ENCODE data around the gene SAXO2. TPM values are rescaled to one million over a fixed set of nuclear protein-coding genes. Genes with fewer than 3 reads are reported as not detected.

Gene SAXO2
- total RNA-seq, 3 donors from 2014 or later (not counting 1 experiment from before 2014, with no cell fraction given), result 0.83 to 6.5 (median 1.6) TPM

DNA sequence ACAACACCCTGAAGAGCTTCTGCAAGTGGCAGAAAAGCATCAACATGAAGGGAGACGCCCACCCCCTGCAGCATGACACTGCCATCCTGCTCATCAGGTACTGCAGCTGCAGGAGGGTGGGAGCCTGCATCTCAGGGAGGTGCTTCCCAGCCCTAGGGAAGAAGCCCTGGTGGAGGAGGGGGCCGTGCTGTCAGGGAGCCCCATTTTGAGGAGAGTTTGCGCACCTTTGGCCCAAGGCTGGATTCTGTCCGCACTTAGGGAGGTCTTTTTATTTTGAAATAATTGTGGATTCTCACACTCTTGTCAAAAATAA is 42.1 kb downstream of the SAXO2 start:
- Mint-ChIP-seq H3K4me1 (no peaks in the 10 kb centered on the region), H3K4me3 (no peak overlapping the region), H3K36me3 (no peaks in the 10 kb centered on the region), H3K27ac (no peak overlapping the region), H3K9me3 (no peaks in the 10 kb centered on the region), H3K27me3 (ENCODE audit: low read depth in 2 of 2) (no peaks in the 10 kb centered on the region)
- DNase-seq, result no peak
- ATAC-seq, result no peak
- intact Hi-C loops (cut with micrococcal nuclease), result no loop called here
- TF ChIP-seq, protein P1, sequence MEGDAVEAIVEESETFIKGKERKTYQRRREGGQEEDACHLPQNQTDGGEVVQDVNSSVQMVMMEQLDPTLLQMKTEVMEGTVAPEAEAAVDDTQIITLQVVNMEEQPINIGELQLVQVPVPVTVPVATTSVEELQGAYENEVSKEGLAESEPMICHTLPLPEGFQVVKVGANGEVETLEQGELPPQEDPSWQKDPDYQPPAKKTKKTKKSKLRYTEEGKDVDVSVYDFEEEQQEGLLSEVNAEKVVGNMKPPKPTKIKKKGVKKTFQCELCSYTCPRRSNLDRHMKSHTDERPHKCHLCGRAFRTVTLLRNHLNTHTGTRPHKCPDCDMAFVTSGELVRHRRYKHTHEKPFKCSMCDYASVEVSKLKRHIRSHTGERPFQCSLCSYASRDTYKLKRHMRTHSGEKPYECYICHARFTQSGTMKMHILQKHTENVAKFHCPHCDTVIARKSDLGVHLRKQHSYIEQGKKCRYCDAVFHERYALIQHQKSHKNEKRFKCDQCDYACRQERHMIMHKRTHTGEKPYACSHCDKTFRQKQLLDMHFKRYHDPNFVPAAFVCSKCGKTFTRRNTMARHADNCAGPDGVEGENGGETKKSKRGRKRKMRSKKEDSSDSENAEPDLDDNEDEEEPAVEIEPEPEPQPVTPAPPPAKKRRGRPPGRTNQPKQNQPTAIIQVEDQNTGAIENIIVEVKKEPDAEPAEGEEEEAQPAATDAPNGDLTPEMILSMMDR (IDR thresholded peaks at IDR 0.05), result no peak
- Histone ChIP-seq H3K27me3 (ENCODE audit: control insufficient read depth, insufficient read depth, low read length) (no peaks in the 10 kb centered on the region), H3K4me1 (ENCODE audit: control insufficient read depth, insufficient read depth, low read length) (no peaks in the 10 kb centered on the region), H3K36me3 (ENCODE audit: control insufficient read depth, insufficient read depth, low read length) (no peaks in the 10 kb centered on the region), H3K4me3 (ENCODE audit: low read length) (no peak overlapping the region), H3K9me3 (ENCODE audit: control insufficient read depth, insufficient read depth, low read length) (no peaks in the 10 kb centered on the region), H3K27ac (ENCODE audit: low read length) (no peak overlapping the region)
- WGBS (ENCODE audit: insufficient coverage), result 78% methylated on average over 3 of the region's 4 CpGs

DNA sequence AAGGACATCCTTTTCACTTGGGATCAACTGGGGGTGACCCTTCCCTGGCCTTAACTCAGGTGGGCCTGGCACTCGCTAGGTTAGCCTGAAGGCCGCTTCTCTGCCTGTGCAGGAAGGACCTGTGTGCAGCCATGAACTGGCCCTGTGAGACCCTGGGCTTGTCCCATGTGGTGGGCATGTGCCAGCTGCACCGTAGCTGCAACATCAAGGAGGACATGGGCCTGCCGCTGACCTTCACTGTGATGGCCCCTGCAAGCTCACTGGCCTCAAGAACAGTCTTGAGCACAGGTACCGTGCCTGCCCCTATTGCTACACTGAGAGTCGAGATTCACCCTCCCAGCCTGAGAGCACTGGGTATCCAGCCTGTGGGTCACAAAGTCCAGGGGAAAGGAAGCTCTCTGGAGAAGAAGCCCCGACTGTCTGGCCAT is 43.0 kb downstream of the SAXO2 start:
- H3K9me3 Mint-ChIP-seq, result peaks cover 0 to 2% of the 10 kb centered on the region in 2 donors
- no peak overlapping the region for H3K4me3 Mint-ChIP-seq
- no peak overlapping the region for H3K27ac ChIP-seq (ENCODE audit: low read length)
- H3K4me1 Mint-ChIP-seq, result no peaks in the 10 kb centered on the region
- H3K9me3 ChIP-seq (ENCODE audit: control insufficient read depth, insufficient read depth, low read length), result no peaks in the 10 kb centered on the region
- H3K27ac Mint-ChIP-seq, result no peak overlapping the region
- no peaks in the 10 kb centered on the region for H3K4me1 ChIP-seq (ENCODE audit: control insufficient read depth, insufficient read depth, low read length)
- ATAC-seq, result no peak
- H3K36me3 Mint-ChIP-seq, result peaks cover 2% of the 10 kb centered on the region
- no peak overlapping the region for H3K4me3 ChIP-seq (ENCODE audit: low read length)
- peaks cover 0 to 2% of the 10 kb centered on the region in 2 donors for H3K27me3 Mint-ChIP-seq (ENCODE audit: low read depth in 2 of 2)
- no peaks in the 10 kb centered on the region for H3K27me3 ChIP-seq (ENCODE audit: control insufficient read depth, insufficient read depth, low read length)
- TF ChIP-seq, protein P1 (IDR thresholded peaks at IDR 0.05), result no peak
- 93% methylated on average over 7 of the region's 7 CpGs for WGBS (ENCODE audit: insufficient coverage)
- H3K36me3 ChIP-seq (ENCODE audit: control insufficient read depth, insufficient read depth, low read length), result no peaks in the 10 kb centered on the region
- DNase-seq, result no peak
- intact Hi-C loops (cut with micrococcal nuclease), result no loop called here

DNA sequence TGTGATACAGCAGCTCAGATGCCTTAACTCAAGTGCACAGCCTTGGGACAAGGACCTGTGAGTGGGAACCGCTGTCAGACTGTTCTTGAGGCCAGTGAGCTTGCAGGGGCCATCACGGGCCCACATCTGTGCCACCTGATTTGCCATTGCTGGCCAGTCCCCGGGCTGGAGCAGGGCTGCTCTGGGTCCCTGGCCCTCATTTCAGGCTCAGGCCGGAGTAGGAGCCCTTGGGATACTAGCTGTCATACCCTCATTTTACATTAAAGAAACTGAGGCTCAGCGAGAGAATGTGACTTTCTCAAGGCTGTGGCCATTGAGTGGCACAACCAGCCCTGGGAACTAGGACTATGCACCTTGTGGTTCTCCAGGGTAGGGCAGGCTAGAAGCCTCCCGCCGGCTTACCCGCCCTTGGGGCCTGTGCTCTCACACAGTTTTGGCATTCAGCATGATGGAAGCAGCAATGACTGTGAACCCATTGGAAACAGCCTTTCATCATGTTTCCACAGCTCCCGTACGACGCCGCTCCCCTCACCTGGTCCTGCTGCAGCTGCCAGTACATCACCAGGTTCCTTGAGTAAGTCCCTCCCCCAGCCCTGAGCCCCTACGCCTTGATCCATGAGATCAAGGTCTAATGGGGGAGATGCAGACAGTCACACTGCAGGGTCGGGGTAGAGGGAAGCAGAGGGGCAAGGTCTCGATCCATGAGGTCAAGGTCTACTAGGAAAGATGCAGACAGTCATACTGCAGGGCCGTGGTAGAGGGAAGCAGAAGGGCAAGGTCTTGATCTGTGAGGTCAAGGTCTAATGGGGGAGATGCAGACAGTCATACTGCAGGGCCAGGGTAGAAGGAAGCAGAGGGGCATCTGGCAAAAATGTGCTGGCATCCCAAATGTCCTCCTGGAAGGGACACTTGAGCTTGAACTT is 44.4 kb downstream of the SAXO2 start:
- Mint-ChIP-seq H3K4me3 (no peak overlapping the region), H3K27ac (no peak overlapping the region), H3K4me1 (no peaks in the 10 kb centered on the region), H3K36me3 (peaks cover 8% of the 10 kb centered on the region), H3K9me3 (peaks cover 0 to 7% of the 10 kb centered on the region in 2 donors), H3K27me3 (ENCODE audit: low read depth in 2 of 2) (peaks cover 0 to 15% of the 10 kb centered on the region in 2 donors)
- WGBS (ENCODE audit: insufficient coverage), result 90% methylated on average over 16 of the region's 16 CpGs
- ATAC-seq (no peak), DNase-seq (no peak)
- H3K36me3 ChIP-seq (ENCODE audit: control insufficient read depth, insufficient read depth, low read length), result no peaks in the 10 kb centered on the region
- TF ChIP-seq, protein P1 (IDR thresholded peaks at IDR 0.05), result no peak
- H3K27me3 ChIP-seq (ENCODE audit: control insufficient read depth, insufficient read depth, low read length), result no peaks in the 10 kb centered on the region
- no peak overlapping the region for H3K27ac ChIP-seq (ENCODE audit: low read length)
- H3K4me3 ChIP-seq (ENCODE audit: low read length), result no peak overlapping the region
- H3K9me3 ChIP-seq (ENCODE audit: control insufficient read depth, insufficient read depth, low read length), result no peaks in the 10 kb centered on the region
- no peaks in the 10 kb centered on the region for H3K4me1 ChIP-seq (ENCODE audit: control insufficient read depth, insufficient read depth, low read length)
- intact Hi-C loops (cut with micrococcal nuclease), result no loop called here
